GM12865 (cell line): Measurements from ENCODE around the gene C13orf46.

Experiments
- DNase-seq: peaks from one replicate; pipeline ENCODE4 v3.0.0; 2010; ENCODE audit warnings: low read depth
- H3K4me3 ChIP-seq: 2 replicates; pipeline ENCODE4 v1.5.1; 2011; ENCODE audit warnings: mild to moderate bottlenecking, low read depth, low read length, control low read depth
- CTCF ChIP-seq: IDR thresholded peaks from 2 replicates; pipeline ENCODE4 v1.5.1; 2011; ENCODE audit warnings: low read length, control low read depth, low read depth, inconsistent platforms; ENCODE audit not compliant: insufficient read depth; ENCODE audit errors: missing control alignments

Gene C13orf46

GRCh38 chr13:114015111-114015968, 41.5 kb upstream of the C13orf46 start:
- no peak overlapping the region for H3K4me3 ChIP-seq
- TF ChIP-seq CTCF: no peak
- no peak for DNase-seq

GRCh38 chr13:114013952-114014629, 40.2 kb upstream of the C13orf46 start:
- DNase-seq: no peak
- no peak overlapping the region for H3K4me3 ChIP-seq
- no peak for TF ChIP-seq CTCF

GRCh38 chr13:114013336-114013735, 39.5 kb upstream of the C13orf46 start:
- TF ChIP-seq CTCF: no peak
- H3K4me3 ChIP-seq: no peak overlapping the region

GRCh38 chr13:114012921-114013320, 39.0 kb upstream of the C13orf46 start:
- TF ChIP-seq CTCF: no peak
- no peak overlapping the region for H3K4me3 ChIP-seq
- no peak for DNase-seq

More at GRCh38 chr13:114013336-114013735, 39.5 kb upstream of the C13orf46 start:
- no peak for DNase-seq

GRCh38 chr13:114012141-114012540, 38.3 kb upstream of the C13orf46 start:
- no peak for TF ChIP-seq CTCF
- H3K4me3 ChIP-seq: no peak overlapping the region

GRCh38 chr13:114011226-114011625, 37.4 kb upstream of the C13orf46 start:
- no peak overlapping the region for H3K4me3 ChIP-seq
- DNase-seq: no peak
- TF ChIP-seq CTCF: no peak

More at GRCh38 chr13:114012141-114012540, 38.3 kb upstream of the C13orf46 start:
- no peak for DNase-seq
